Stimulated activated CD4-positive, alpha-beta T cell treated with anti-CD3 and anti-CD28 coated beads, Interleukin-1b, Interleukin-23, amount 100 ng/mL, for 1 hour (primary cell): ENCODE data around the gene CHSY3.

Experiments used
- DNase-seq, 2 donors: peaks; one replicate each; pipeline ENCODE4 v3.0.0-alpha.2; 2020; ENCODE audit warnings: low read depth in 2 of 2

Gene CHSY3

GRCh38 chr5:129904102-129904666 lies at the start of gene CHSY3:
CHSY3 (plus strand) TSS chr5:129904465.
- DNase-seq, result no peak

GRCh38 chr5:129856325-129856724 lies 47.9 kb upstream of the CHSY3 start:
- DNase-seq, result no peak

DNA sequence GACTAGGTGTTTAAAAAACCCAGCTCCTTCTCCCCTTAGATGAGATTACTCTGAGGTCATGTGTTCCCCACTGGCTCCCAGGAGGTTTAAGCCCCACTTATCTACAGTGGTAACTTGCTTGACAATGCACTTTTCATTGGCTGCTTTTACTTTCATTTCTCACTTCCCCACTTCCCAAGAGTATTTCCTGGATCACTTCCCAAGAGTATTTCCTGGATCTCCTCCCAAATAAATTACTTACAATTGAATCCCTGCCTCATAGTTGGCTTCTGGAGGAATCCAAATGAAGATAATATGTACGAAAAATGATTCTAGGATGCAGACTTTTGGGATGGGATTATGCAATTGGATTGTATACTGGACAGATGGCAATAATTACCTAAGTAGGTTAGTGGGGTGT lies 47.1 kb upstream of the CHSY3 start:
- DNase-seq, result no peak

DNA sequence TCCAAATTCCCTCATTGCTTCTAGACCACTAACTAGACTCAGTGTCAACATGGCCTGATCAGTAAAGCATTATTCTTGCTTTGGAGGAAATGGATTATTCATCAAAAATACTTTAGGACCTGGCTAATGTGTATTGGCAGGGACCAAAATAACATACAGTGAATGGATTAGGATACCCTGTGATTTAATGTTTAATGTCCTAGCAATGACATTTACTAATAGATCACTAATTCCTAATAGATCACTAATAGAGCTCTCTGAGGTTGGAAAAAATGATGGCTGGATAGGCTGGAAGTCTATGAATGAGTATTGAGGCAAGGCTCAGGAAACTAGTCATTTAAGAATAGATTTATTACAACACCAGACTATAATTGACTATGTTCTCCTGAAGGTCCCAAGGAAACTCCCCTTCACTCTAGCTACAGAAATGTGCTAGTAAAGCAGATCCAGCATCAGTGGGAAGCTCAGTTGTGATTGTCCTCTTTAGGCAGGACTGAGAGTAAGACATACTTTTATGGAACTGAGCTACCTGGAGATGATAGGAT lies 46.1 kb upstream of the CHSY3 start:
- no peak for DNase-seq

- no peak for DNase-seq
Observed at GRCh38 chr5:129884322-129884721, 19.9 kb upstream of the CHSY3 start.

- no peak for DNase-seq
Observed at GRCh38 chr5:129899454-129899853, 4.8 kb upstream of the CHSY3 start.

- no peak for DNase-seq
Observed at GRCh38 chr5:129902816-129903215, 1.4 kb upstream of the CHSY3 start.

- no peak for DNase-seq
Observed at GRCh38 chr5:129903466-129904101, 681 bp upstream of the CHSY3 start.

- DNase-seq, result no peak
Observed at GRCh38 chr5:129904667-129905472, 605 bp downstream of the CHSY3 start.

GRCh38 chr5:129905473-129906176 lies 1.4 kb downstream of the CHSY3 start:
- no peak for DNase-seq

DNA sequence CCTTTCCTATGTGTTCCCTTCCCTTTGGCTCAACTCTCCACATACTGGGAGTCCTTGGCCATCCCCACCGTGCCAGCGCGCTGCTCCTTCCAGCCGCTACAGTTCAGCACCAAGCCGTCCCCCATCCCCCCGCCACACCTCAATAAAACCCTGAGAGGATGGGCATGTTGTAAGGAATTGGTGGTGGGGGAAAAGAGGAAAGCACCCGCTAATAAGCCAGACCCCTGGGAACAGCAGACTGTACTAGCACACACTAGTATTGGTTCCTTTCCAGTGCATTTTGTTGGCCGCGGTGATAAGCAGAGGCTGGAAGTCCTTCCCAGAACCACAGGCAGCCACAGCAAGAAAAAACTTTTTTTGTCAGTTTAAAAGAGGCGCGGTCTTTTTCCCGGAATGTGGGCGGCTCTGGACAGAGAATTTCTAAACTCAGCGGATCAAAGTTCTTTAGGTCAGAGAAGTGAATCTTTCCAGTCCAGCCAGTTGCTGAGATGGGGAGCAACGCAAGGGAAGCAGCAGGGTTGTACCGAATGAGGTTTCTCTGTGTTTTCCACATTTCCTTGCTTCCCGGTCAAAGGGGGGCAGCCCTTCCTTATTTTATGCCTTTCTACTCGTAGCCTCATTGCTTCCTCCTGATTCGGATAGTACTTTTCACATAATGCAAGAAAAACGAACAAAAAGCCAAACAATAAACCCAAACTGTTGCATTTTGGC lies 2.1 kb downstream of the CHSY3 start:
- DNase-seq, result no peak

GRCh38 chr5:129909225-129909624 lies 5.0 kb downstream of the CHSY3 start:
- DNase-seq, result no peak

DNA sequence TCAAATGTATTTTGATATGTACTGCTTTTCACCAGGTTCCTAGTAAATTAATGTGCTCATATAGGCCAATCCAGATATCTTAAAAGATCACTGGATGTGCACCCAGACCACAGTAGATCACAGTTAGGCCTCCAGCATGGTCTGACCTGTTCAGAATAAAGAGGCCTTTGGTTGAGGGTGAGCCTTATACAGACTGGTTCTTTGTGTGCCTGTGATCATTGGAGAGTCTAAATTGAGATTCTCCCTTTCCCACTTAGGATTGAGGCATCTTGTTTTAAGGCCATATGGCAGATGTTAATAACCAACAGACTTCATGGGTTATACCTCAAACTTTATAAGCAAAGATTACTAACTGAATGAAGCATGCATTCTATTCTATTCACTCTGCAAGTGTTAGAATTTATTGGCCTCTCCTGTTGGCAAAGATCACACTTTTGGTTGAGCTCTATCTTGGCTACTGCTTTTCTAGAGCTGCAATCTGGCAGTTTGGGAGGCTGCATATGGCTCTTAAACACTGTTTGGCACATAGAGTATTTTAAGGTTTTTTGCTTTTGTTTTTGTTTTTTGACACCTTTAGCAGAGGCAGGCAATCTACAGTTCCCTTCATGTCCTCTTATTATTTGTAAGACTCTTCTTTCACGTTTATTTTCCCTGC lies 8.5 kb downstream of the CHSY3 start:
- DNase-seq, result no peak

DNA sequence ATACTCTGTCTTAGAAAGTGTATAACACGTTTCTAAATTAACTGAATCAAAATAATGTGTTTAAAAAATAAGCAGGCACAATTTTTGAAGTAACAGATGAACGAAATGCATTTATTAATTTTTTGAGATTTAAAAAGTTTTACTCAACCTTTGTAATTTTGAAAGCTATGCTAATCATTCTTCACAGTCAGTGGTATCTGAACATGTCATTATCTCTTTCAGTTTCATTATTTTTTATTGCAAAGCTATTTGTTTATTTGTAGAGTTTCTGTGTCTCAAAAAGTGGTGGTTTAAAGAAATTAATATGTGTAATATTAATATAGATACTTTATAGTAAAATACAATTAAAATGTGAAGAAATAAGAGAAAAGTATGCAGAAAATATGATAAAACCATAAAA lies 11.2 kb downstream of the CHSY3 start:
- no peak for DNase-seq

DNA sequence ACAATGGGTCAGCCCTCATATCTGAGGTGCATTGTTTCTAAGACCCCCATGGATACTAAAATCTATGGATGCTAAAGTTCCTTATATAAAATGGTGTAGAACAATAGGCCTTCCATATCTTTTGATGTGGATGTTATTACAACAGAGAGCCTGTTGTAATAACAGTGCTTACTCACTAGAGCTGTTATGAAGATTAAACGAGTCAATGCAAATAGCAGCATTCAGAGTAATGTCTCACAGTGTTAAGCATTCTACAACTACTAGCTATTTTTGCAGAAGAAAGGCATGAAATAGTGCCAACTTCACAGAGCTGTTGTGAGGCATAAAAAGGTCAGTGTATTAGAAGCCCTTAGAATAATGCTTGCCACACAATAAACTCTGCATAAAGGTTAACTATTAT lies 13.0 kb downstream of the CHSY3 start:
- DNase-seq, result no peak

DNA sequence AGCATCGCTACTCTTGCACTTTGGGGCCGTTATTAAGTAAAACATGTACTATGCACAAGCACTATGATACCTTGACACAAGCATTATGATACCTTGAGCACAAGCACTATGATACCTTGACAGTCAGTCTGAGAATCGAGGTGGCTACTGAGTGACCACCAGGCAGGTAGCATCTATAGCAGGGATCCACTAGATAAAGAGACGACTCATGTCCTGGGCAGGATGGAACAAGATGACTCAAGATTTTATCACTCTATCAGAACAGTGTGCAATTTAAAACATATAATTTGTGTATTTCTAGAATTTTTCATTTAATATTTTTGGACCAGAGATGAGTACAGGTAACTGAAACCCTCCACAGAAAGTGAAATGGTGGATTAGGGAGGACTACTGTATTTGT lies 16.9 kb downstream of the CHSY3 start:
- no peak for DNase-seq

DNA sequence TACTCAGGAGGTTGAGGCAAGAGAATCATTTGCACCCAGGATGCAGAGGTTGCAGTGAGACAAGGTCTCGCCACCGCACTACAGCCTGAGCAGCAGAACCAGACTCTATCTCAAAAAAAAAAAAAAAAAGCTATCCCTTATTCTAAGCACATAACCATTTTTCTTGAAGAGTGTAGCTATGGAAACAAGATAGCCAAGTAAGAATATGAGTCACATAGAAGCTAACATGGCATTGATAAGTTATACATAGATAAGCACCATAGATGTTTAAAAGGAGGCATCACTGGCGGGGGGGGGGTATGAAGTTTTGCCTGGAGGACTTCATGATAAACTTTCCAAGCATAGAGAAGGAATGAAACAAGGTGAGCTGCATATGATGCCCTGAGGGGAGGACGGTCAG lies 26.0 kb downstream of the CHSY3 start:
- DNase-seq, result no peak

DNA sequence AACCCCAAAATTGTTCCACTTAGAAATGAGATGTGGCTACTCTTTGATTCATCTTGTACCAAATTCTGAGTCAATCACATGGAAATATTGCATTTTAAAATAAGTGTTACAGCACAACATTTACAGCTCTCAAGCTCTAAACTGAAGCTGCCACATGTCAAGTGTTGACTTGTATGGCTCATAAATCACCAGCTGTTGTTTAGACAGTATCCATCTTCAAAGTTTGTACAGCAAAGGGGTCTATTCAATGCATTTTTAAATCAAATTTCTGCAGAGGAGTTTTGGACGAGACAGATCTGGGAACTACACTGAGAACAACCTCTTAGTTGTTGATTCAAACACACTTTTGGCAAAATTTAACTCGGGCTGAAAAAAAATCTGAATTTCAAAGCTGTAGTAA lies 31.4 kb downstream of the CHSY3 start:
- DNase-seq, result no peak

DNA sequence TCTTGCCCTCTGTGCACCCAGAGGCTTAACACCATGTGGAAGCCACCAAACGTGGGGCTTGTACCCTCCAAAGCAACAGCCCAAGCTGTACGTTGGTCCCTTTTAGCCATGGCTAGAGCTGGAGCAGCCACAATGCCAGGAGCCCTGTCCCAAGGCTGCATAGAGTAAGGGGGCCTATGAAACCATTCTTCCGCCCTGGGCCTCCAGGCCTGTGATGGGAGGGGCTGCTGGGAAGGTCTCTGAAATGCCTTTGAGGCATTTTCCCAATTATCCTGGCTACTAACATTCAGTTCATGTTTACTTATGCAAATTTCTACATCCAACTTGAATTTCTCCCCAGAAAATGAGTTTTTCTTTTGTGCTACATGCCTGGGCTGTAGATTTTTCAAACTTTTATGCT lies 33.8 kb downstream of the CHSY3 start:
- DNase-seq, result no peak

- DNase-seq, result no peak
Observed at GRCh38 chr5:129943936-129944335, 39.7 kb downstream of the CHSY3 start.

- DNase-seq, result no peak
Observed at GRCh38 chr5:129945028-129945427, 40.8 kb downstream of the CHSY3 start.
